Activated naive CD8-positive, alpha-beta T cell treated with anti-CD3 and anti-CD28 coated beads, Interleukin-2, amount 50 U/mL, for 24 hours (primary cell): ENCODE data around the gene DLG2.

ENCODE experiments used
- ATAC-seq: fragments of 150-1000 bp; cut with Tn5 transposase; one replicate; pipeline ENCODE4 v1.10.0; 2021
- DNase-seq: peaks from one replicate; pipeline ENCODE4 v3.0.0; 2021
- H3K27ac Mint-ChIP-seq: one replicate; pipeline ENCODE4 v1.8.0; 2021; ENCODE audit warnings: mild to moderate bottlenecking, mixed read lengths
- H3K27me3 Mint-ChIP-seq: one replicate; pipeline ENCODE4 v1.8.0; 2021; ENCODE audit warnings: mixed read lengths
- H3K36me3 Mint-ChIP-seq: one replicate; pipeline ENCODE4 v1.8.0; 2021; ENCODE audit warnings: low read depth, mixed read lengths
- H3K4me1 Mint-ChIP-seq: one replicate; pipeline ENCODE4 v1.8.0; 2021; ENCODE audit warnings: mixed read lengths
- H3K4me3 Mint-ChIP-seq: one replicate; pipeline ENCODE4 v1.8.0; 2021; ENCODE audit warnings: mild to moderate bottlenecking, moderate library complexity, mixed read lengths
- H3K9me3 Mint-ChIP-seq: one replicate; pipeline ENCODE4 v1.8.0; 2021; ENCODE audit warnings: mixed read lengths

DLG2 gene

DNA sequence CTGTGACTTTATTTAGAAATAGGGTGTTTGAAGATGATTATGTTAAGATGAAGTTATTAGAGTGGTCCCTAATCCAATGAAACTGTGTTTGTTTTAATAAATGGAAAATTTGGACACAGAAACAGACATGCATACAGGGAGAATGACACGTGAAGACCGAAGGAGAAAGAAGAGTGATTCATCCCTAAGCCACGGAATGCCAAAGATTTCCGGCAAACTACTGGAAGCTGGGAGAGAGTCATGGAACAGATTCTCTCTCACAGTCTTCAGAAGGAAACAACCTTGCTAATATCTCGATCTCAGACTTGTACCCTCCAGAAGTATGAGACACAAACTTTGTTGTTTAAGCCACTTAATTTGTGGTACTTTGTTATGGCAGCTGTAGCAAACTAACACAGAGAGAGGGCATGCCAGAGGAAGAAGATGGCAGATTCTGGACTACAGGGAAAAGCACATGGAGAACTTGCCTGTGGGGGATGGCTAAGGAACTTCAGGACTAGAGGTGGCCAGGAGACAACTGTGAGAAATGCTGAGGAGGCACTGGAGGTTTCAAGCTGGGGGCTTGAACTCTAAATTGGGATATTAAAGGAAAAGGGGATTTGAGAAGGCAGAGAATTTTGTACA is 1607.5 kb downstream of the DLG2 start:
- no peaks in the 10 kb centered on the region for H3K4me1 Mint-ChIP-seq
- no peak for ATAC-seq
- no peak for DNase-seq

DNA sequence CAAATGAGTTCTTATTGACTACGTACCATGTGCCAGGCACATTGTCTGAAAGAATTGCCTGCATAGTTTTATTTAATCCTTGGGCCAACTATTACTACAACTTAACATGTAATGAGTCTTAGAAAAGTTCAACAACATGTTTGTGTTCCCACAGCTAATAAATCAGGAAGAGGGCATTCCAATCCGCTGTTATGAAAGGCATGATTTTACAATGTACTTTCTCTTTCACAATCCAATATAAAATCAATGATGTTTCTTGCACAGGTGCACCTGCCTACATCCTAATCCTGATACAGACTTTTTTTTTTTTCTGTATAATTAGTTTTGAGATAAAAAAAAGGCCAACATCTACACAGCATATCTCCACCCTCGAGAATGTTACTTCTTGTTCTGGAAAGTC is 1612.6 kb downstream of the DLG2 start:
- H3K4me1 Mint-ChIP-seq, result no peaks in the 10 kb centered on the region
- DNase-seq (no peak), ATAC-seq (no peak)
- no peak overlapping the region for H3K27ac Mint-ChIP-seq
- no peak overlapping the region for H3K4me3 Mint-ChIP-seq
- peaks cover 3% of the 10 kb centered on the region for H3K9me3 Mint-ChIP-seq
- H3K27me3 Mint-ChIP-seq, result no peaks in the 10 kb centered on the region
- no peaks in the 10 kb centered on the region for H3K36me3 Mint-ChIP-seq

More for the DNA sequence above, 1607.5 kb downstream of the DLG2 start:
- no peak overlapping the region for H3K27ac Mint-ChIP-seq
- no peaks in the 10 kb centered on the region for H3K36me3 Mint-ChIP-seq
- no peaks in the 10 kb centered on the region for H3K27me3 Mint-ChIP-seq
- H3K4me3 Mint-ChIP-seq, result no peak overlapping the region
- peaks cover 4% of the 10 kb centered on the region for H3K9me3 Mint-ChIP-seq

- no peak overlapping the region for H3K4me3 Mint-ChIP-seq
- no peaks in the 10 kb centered on the region for H3K36me3 Mint-ChIP-seq
- no peaks in the 10 kb centered on the region for H3K27me3 Mint-ChIP-seq
- peaks cover 3% of the 10 kb centered on the region for H3K9me3 Mint-ChIP-seq
- H3K27ac Mint-ChIP-seq, result no peak overlapping the region
- ATAC-seq, result no peak
- DNase-seq, result no peak
- H3K4me1 Mint-ChIP-seq, result no peaks in the 10 kb centered on the region
Measured at GRCh38 chr11:84012171-84012826, 1614.8 kb downstream of the DLG2 start.

GRCh38 chr11:84003181-84003580 is 1624.0 kb downstream of the DLG2 start:
- Mint-ChIP-seq H3K9me3 (peaks cover 48% of the 10 kb centered on the region), H3K27ac (no peak overlapping the region), H3K4me3 (no peak overlapping the region), H3K4me1 (no peaks in the 10 kb centered on the region), H3K27me3 (no peaks in the 10 kb centered on the region), H3K36me3 (no peaks in the 10 kb centered on the region)
- DNase-seq (no peak), ATAC-seq (no peak)

DNA sequence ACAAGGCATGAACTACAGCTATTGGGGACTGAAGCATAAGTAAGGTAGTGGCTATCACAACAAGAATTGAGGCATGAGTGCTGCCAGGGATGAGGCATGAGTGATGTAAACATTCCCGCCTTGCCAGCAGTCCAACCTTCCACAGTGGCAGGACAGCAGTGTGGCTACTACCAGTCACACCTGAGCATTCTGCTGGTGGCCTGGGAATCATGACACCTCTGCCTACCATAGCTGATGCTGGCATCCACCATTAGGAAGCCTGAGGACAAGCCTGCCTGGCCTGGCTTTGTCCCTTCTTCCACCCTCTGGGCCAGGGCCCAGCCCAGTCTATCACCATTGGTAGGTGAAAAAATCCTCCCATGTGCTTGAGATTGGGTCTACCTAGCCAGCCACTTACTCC is 1628.2 kb downstream of the DLG2 start:
- ATAC-seq, result no peak
- Mint-ChIP-seq H3K27me3 (no peaks in the 10 kb centered on the region), H3K36me3 (no peaks in the 10 kb centered on the region), H3K4me1 (no peaks in the 10 kb centered on the region), H3K4me3 (no peak overlapping the region), H3K9me3 (peaks cover 48% of the 10 kb centered on the region), H3K27ac (no peak overlapping the region)
- DNase-seq, result no peak

DNA sequence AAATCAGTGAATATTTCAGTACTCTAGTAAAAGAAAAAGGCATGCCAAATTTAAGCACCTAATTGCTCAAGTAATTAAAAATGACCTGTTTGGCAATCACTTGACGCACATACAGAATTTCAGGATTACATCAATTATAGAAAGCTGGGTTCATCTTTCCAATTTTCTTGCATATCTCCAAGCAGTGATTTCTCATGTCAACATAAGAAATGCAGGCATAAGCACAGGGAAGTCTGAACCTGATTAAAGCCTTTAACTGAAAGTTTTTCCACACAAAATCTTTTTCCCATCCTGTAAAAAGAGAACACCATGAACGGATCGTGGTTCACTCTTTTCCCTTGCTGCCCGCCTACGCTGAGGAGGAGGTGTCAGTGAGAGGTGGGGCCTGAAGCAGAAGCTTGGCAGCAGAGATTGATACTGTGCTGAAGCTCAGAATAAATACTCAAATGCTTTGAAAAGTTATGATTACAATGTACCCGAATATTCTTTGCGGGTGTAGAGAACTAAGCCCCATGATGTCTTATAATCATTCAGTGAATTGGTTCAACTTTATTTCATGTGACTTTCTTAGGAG is 1636.9 kb downstream of the DLG2 start:
- DNase-seq (no peak), ATAC-seq (no peak)
- no peaks in the 10 kb centered on the region for H3K4me1 Mint-ChIP-seq
- no peaks in the 10 kb centered on the region for H3K27me3 Mint-ChIP-seq
- no peak overlapping the region for H3K4me3 Mint-ChIP-seq
- no peak overlapping the region for H3K27ac Mint-ChIP-seq
- no peaks in the 10 kb centered on the region for H3K36me3 Mint-ChIP-seq
- peaks cover 4% of the 10 kb centered on the region for H3K9me3 Mint-ChIP-seq

DNA sequence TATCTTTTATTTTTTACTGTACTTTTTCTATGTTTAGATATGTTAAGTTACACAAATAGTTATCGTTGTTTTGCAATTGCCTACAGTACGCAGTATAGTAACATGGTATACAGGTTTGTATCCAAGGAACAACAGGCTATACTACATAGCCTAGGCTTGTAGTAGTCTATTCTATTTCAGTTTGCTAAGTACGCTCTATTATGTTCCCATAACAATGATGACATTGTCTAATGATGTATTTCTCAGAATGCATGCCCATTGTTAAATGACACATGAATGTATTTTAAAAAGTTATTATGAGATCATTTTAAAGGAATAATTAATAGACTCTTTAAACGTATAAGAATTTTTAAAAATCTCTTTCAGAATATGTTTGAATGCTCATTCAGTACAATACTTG is 1644.3 kb downstream of the DLG2 start:
- H3K4me3 Mint-ChIP-seq, result no peak overlapping the region
- H3K4me1 Mint-ChIP-seq, result no peaks in the 10 kb centered on the region
- no peak overlapping the region for H3K27ac Mint-ChIP-seq
- ATAC-seq (no peak), DNase-seq (no peak)
- peaks cover 4% of the 10 kb centered on the region for H3K9me3 Mint-ChIP-seq
- no peaks in the 10 kb centered on the region for H3K27me3 Mint-ChIP-seq
- no peaks in the 10 kb centered on the region for H3K36me3 Mint-ChIP-seq

GRCh38 chr11:83979593-83979992 is 1647.6 kb downstream of the DLG2 start:
- Mint-ChIP-seq H3K4me1 (no peaks in the 10 kb centered on the region), H3K27ac (no peak overlapping the region), H3K9me3 (peaks cover 2% of the 10 kb centered on the region), H3K27me3 (no peaks in the 10 kb centered on the region), H3K36me3 (no peaks in the 10 kb centered on the region), H3K4me3 (no peak overlapping the region)
- no peak for DNase-seq
- ATAC-seq, result no peak

DNA sequence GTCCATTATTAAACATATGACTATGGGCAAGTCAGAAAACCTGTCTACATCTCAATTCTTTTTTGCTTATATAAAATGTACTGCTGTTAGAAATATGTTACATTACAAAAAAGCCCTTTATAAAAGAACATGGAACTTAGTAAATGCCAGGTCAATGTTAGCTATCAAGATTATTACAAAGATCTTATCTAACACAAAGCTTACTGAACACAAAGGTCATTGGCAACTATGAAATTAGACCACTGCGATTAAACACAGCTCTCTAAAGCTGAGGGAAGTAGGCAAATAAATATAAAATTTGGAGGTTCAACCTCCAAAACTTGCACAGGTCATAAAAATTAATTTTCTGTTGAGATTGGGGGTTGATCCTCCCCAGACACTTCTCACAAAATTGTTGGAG is 1648.2 kb downstream of the DLG2 start:
- Mint-ChIP-seq H3K36me3 (no peaks in the 10 kb centered on the region), H3K27ac (no peak overlapping the region), H3K27me3 (no peaks in the 10 kb centered on the region), H3K4me3 (no peak overlapping the region), H3K9me3 (no peaks in the 10 kb centered on the region), H3K4me1 (no peaks in the 10 kb centered on the region)
- no peak for ATAC-seq
- DNase-seq, result no peak

GRCh38 chr11:83976086-83976485 is 1651.1 kb downstream of the DLG2 start:
- ATAC-seq, result no peak
- H3K9me3 Mint-ChIP-seq, result no peaks in the 10 kb centered on the region
- H3K27ac Mint-ChIP-seq, result no peak overlapping the region
- H3K27me3 Mint-ChIP-seq, result no peaks in the 10 kb centered on the region
- DNase-seq, result no peak
- no peaks in the 10 kb centered on the region for H3K4me1 Mint-ChIP-seq
- no peaks in the 10 kb centered on the region for H3K36me3 Mint-ChIP-seq
- H3K4me3 Mint-ChIP-seq, result no peak overlapping the region

DNA sequence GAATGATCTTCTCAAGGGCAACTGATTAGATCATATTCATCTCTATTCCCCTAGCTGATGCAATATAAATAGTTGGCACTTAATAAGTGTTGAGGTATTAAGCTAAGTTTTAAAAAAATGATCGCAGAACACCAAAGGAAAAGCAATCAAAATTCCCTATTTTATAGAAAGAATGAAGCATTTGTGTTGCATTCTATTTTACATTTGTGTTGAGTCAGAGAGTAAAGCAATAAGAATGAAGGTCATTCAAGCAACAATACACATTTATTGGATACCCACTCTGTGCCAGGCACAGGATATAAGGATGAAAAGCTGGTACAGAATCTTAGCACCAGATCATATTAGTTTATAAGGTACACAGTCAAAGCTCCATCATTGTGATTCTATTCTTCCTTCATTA is 1654.6 kb downstream of the DLG2 start:
- DNase-seq (no peak), ATAC-seq (no peak)
- no peaks in the 10 kb centered on the region for H3K27me3 Mint-ChIP-seq
- no peak overlapping the region for H3K27ac Mint-ChIP-seq
- no peak overlapping the region for H3K4me3 Mint-ChIP-seq
- no peaks in the 10 kb centered on the region for H3K4me1 Mint-ChIP-seq
- no peaks in the 10 kb centered on the region for H3K9me3 Mint-ChIP-seq
- no peaks in the 10 kb centered on the region for H3K36me3 Mint-ChIP-seq

GRCh38 chr11:83971063-83971462 is 1656.1 kb downstream of the DLG2 start:
- no peaks in the 10 kb centered on the region for H3K4me1 Mint-ChIP-seq
- no peaks in the 10 kb centered on the region for H3K36me3 Mint-ChIP-seq

GRCh38 chr11:83970061-83970671 is 1657.0 kb downstream of the DLG2 start:
- no peaks in the 10 kb centered on the region for H3K27me3 Mint-ChIP-seq
- no peaks in the 10 kb centered on the region for H3K36me3 Mint-ChIP-seq
- ATAC-seq, result no peak
- DNase-seq, result no peak
- H3K4me1 Mint-ChIP-seq, result no peaks in the 10 kb centered on the region
- no peaks in the 10 kb centered on the region for H3K9me3 Mint-ChIP-seq
- H3K27ac Mint-ChIP-seq, result no peak overlapping the region
- no peak overlapping the region for H3K4me3 Mint-ChIP-seq

More at GRCh38 chr11:83971063-83971462, 1656.1 kb downstream of the DLG2 start:
- DNase-seq (no peak), ATAC-seq (no peak)
- no peak overlapping the region for H3K27ac Mint-ChIP-seq
- no peaks in the 10 kb centered on the region for H3K27me3 Mint-ChIP-seq
- H3K4me3 Mint-ChIP-seq, result no peak overlapping the region
- no peaks in the 10 kb centered on the region for H3K9me3 Mint-ChIP-seq

- no peak overlapping the region for H3K4me3 Mint-ChIP-seq
- ATAC-seq (no peak), DNase-seq (no peak)
- no peaks in the 10 kb centered on the region for H3K36me3 Mint-ChIP-seq
- no peaks in the 10 kb centered on the region for H3K9me3 Mint-ChIP-seq
- no peaks in the 10 kb centered on the region for H3K4me1 Mint-ChIP-seq
- no peaks in the 10 kb centered on the region for H3K27me3 Mint-ChIP-seq
- H3K27ac Mint-ChIP-seq, result no peak overlapping the region
Measured at GRCh38 chr11:83957038-83957900, 1669.9 kb downstream of the DLG2 start.
